HG03442 (cell line): ENCODE data around the gene CLEC14A.

Source experiments
- ATAC-seq: cut with Tn5 transposase; IDR thresholded peaks from one replicate; pipeline ENCODE4 v1.9.1; 2021; ENCODE audit warnings: mild to moderate bottlenecking, moderate library complexity; ENCODE audit not compliant: unreplicated experiment

Gene CLEC14A

DNA sequence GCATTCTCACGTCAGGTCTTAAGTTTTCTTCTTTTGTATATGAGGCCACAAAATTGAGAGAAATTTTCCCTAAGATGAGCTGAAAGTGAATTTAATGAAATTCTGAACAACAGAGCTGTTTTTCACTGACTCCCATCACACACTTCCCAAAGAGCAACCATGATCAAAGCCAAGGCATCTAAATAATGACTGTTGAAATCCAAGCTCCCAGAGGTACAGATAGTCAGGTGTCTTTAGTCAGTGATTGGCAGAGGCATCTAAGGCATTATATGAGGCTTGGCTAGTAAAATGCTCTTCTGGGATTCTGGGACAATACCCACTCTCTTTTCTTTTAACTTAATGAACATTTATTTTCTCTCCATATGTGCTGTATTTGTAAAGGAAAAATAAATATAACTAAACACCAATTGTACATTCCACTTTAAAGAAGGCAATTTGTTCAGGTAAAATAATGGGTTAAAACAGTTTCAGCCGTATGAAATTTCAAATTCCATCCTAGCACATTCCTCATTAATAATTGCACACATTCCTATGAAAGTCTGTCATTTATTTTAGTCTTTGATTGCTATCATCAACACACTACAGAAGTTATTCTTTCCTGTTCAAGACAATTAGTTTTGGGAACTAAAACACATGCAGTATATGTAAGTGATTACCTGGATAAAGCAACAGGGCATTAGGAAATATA, 49.1 kb downstream of the CLEC14A start:
- ATAC-seq: no peak

- ATAC-seq: no peak
These were observed 49.8 kb downstream of the CLEC14A start for GRCh38 chr14:38205949-38206665.

- no peak for ATAC-seq
These were observed 50.6 kb downstream of the CLEC14A start for GRCh38 chr14:38205119-38205813.

DNA sequence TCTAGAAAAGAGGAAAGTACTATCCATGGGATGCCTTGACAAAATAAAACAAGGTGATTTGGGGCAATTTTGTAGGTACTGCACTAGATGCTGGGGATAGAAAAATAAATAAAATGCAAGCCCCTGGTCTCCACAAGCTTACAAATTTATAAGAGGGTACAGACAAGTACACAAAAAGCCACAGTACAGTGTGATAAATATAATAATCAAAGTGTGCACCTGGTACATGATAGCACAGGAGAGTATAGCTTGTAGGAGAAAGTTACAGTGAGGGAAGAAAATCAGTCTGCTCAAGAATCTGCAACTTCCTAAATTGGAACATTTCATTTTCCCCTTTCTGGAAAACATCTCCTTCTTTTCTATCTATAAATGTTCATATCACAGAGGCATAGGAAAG, 51.2 kb downstream of the CLEC14A start:
- no peak for ATAC-seq
